Subcutaneous adipose tissue (tissue), 4 donors: ENCODE measurements around the gene CLIC5. TPM values are rescaled to one million over a fixed set of nuclear protein-coding genes. Genes with fewer than 3 reads are reported as not detected.

ENCODE experiments used
- total RNA-seq, 4 donors: library from RNA; depleted of rRNA; stranded (reverse); fragments of >200 nt; gene quantifications; one replicate each; pipeline ENCODE4 v1.1.0, GENCODE V29; 2016
- TF ChIP-seq, protein P1 (sequence below): fragments of 450-650 bp; IDR thresholded peaks from one replicate; pipeline ENCODE4 v1.5.1; 2016; ENCODE audit warnings: low read depth, mild to moderate bottlenecking, control low read depth, antibody characterized with exemption, moderate library complexity

CLIC5 gene
- total RNA-seq, 4 donors from 2014 or later = 2.0 to 15.2 (median 8.5) TPM

DNA sequence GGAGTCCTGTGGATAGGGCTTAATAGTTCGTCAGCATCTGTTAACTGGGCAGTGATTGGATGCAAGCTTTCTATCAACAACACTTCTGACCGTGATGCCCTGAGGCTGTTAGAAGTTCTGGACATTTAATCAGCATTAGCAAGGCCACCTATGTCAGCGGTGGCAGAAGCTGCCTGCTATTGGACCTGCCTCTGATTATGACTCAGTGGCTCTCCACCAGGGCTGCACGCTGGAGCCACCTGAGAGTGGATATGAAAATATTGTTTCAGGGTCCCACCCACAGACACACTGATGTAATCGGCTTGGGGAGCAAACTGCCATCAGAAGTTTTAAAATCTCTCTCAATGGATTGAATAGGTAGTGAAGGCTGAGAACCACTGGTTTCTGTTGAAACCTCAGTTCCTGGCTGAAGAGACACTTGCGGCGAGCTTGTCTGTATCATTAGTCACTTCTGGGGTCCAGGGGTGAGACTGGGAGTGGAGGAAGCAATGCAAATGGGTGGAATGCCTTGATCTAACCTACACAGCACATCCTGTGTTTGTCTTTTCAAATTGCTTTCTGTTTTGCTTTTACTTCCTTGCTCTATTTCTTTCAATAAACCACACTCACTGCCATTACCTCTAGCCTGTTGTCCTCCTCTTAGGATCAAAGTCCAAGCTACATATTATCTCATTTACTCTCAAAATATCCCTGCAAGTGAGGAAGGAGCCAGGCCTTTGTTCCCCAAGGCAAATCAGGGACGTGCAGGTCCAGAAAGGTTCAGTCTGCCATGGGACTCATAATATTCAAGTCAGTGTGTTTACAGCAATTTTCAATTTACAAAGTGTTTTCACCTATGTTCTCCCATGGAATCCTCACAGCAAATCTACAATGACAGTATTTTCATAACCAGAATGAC is 4.2 kb downstream of the CLIC5 start:
- TF ChIP-seq, protein P1, sequence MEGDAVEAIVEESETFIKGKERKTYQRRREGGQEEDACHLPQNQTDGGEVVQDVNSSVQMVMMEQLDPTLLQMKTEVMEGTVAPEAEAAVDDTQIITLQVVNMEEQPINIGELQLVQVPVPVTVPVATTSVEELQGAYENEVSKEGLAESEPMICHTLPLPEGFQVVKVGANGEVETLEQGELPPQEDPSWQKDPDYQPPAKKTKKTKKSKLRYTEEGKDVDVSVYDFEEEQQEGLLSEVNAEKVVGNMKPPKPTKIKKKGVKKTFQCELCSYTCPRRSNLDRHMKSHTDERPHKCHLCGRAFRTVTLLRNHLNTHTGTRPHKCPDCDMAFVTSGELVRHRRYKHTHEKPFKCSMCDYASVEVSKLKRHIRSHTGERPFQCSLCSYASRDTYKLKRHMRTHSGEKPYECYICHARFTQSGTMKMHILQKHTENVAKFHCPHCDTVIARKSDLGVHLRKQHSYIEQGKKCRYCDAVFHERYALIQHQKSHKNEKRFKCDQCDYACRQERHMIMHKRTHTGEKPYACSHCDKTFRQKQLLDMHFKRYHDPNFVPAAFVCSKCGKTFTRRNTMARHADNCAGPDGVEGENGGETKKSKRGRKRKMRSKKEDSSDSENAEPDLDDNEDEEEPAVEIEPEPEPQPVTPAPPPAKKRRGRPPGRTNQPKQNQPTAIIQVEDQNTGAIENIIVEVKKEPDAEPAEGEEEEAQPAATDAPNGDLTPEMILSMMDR = no peak

DNA sequence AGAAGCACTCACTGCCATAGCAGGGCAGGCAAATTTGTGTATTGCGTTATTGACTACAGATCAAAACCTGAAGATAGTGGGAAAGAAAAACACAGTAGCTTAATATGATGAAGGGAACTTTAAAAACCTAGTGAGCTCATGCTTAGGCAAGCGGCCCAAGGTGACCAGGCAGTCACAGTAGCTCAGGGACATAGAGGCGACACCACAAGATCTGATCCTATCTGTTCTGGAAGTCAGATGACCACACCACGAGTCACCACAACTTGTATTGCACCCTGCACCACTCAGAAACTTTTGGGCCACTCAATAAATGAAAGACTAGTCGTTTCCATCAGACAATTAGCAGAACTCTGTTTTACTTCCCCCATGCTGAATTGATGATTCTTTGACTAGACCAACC is 4.9 kb downstream of the CLIC5 start:
- TF ChIP-seq, protein P1 = no peak

DNA sequence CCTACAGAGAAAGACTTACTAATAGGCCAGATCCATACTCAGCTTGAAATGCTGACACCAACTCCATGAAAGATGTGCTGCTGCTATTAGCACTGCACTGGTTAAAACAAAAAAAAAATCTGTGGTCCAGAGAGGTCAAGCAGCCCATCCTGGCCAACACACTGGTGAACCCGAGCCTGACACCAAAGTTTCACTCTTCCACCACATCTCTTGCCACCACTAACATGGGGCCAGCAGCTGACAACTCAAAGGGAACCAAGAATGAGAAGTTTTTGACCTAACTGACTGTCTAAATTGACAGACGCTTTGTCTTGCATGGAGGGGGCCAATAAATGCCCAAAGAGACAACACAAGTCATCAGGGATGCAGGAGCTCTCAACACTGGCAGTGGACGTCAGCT is 5.4 kb downstream of the CLIC5 start:
- TF ChIP-seq, protein P1 = no peak

DNA sequence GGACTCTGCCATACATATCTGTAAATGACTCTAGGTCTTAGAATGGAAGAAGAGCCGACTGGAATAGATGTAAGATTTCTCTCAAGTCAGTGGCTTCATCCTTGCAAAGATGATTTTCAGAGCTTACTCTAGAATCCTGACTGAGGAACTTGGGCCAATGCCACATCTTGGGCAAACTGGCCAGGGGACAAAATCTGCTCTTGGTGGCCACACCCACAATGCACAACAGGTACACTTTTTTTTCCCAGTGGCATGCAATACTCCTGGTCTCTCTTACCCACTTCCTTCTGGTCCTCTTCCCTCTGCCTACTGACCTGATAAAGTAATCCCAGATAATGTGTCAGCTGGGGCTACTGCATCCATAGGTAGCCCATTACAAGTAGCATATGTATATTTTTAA is 13.4 kb downstream of the CLIC5 start:
- TF ChIP-seq, protein P1 = no peak

DNA sequence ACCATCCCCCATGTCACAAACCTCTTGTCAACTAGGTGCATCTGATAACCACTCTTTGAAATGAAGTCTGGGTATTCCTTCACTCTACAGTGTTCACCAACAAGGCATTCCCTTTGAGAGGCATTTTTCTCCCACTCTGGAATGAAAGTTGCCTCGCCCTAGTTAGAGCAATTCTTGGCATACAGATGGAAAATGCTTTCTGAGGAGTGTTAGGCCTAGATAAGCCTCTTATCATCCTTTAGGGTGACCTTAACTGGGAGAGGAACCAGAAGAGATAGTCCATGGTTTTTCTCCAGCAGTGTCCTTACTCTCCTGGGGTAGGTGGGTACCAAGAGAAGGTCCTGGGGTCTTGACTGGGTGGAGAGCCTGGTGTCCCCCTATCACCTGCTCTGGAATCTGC is 14.8 kb downstream of the CLIC5 start:
- TF ChIP-seq, protein P1 = no peak

DNA sequence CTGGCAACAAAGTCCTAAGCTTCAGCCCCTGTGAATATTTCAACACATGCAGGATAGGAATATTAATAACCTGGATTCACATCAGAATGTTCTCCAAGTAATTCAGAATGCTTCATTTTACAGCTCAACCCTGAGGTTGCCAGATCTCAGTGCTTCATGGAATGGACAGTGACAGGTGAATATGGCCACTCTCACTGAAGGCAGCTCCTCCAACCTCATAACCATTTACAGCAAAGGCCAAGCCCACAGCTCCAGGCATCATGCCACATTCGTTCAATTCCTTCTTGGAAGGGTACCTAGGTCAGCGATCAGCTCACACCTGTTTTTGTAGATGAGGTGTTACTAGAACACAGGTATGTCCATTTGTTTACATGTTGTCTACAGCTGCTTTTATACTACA is 17.1 kb downstream of the CLIC5 start:
- TF ChIP-seq, protein P1 = no peak

DNA sequence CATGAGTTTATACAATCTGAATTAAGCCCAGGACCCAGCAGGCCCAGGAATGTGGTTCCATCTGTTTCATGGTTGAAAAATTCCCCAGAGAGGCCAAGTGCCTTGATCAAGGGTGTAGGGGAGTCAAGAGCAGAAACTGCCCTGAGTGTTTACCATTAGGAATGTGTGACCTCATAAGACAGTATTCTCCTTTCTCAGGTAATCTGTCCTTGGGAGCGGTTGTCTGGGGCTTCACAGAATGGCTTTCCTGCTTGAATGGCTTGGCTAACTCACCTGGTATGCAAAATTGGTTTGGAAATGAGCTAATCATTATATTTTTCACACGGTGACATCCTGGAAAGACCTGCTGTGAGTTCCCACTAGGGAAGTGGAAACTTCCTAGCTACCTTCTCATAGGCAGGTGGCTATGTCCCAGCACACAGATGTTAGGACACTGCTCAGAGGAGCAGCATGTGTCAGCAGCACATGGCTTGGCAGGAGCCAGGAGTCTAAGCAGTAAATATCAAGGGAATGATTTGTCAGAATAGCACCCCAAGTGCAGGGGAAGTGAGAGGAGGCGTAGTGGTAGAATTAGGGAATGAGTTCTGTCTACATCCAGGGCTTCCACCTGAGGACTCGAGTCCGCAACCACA is 17.7 kb downstream of the CLIC5 start:
- TF ChIP-seq, protein P1 = no peak
